HUES64 (cell line): ENCODE measurements around the gene RAMACL.

Experiments used
- H3K27ac ChIP-seq: 2 replicates; pipeline ENCODE4 v1.7.0; 2013; ENCODE audit warnings: low read depth, low read length, inconsistent platforms
- H3K27me3 ChIP-seq: 2 replicates; pipeline ENCODE4 v1.6.1; 2013; ENCODE audit warnings: mild to moderate bottlenecking, low read length; ENCODE audit not compliant: insufficient read depth
- H3K36me3 ChIP-seq: 2 replicates; pipeline ENCODE4 v1.6.1; 2013; ENCODE audit warnings: mild to moderate bottlenecking, low read length; ENCODE audit not compliant: insufficient read depth
- H3K4me1 ChIP-seq: 2 replicates; pipeline ENCODE4 v1.6.1; 2013; ENCODE audit warnings: mild to moderate bottlenecking, low read length, moderate library complexity; ENCODE audit not compliant: insufficient read depth
- H3K4me3 ChIP-seq: 2 replicates; pipeline ENCODE4 v1.5.1; 2013; ENCODE audit warnings: mild to moderate bottlenecking, low read length, moderate library complexity
- H3K9ac ChIP-seq: 2 replicates; pipeline ENCODE4 v1.6.1; 2013; ENCODE audit warnings: mild to moderate bottlenecking, low read depth, low read length
- H3K9me3 ChIP-seq: 2 replicates; pipeline ENCODE4 v1.6.1; 2013; ENCODE audit warnings: low read depth, low read length; ENCODE audit not compliant: insufficient read depth
- WGBS: fragments of 150-250, 120-280 bp; methylation state at CpG from one replicate; pipeline ENCODE4 v1.1.7; 2013; ENCODE audit warnings: missing lambda C conversion rate; 5-methylcytosine and 5-hydroxymethylcytosine counted together

RAMACL gene

GRCh38 chr6:166626177-166627032 lies 39.9 kb upstream of the RAMACL start:
- 4% methylated on average over 66 of the region's 66 CpGs for WGBS
- peaks cover 52% of the 10 kb centered on the region for H3K27me3 ChIP-seq
- H3K9me3 ChIP-seq, result no peaks in the 10 kb centered on the region
- no peak overlapping the region; the same call in 1 of the 2 replicates for H3K27ac ChIP-seq
- peak overlapping the region; percentile 69 for H3K4me3 ChIP-seq
- H3K4me1 ChIP-seq, result peaks cover 33% of the 10 kb centered on the region
- H3K36me3 ChIP-seq, result no peaks in the 10 kb centered on the region
- peak overlapping the region; percentile 73 for H3K9ac ChIP-seq

DNA sequence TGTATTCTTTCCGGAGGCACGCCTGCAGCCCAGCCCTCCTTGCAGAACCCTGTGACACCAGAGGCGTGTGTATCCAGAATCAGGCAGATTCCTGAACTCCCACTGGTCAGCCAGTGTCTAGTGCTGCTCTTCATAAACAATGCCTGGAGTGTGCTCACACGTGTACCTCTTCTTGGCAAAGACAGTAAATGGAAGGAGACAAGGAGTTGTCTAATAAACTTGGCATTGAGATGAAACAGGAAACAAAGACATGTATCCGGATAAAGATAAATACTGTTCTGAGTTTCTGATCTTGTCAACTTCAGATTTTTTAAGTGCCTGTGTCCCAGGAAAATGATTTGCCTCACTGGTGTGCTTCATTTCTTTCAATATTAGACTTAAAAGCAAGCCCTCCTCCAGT lies 38.9 kb upstream of the RAMACL start:
- WGBS, result 81% methylated on average over 5 of the region's 5 CpGs
- no peak overlapping the region for H3K9ac ChIP-seq

GRCh38 chr6:166624275-166624674 lies 37.8 kb upstream of the RAMACL start:
- H3K9me3 ChIP-seq, result no peaks in the 10 kb centered on the region
- WGBS, result 94% methylated on average over 4 of the region's 4 CpGs
- H3K4me1 ChIP-seq, result peaks cover 46% of the 10 kb centered on the region
- H3K9ac ChIP-seq, result no peak overlapping the region
- no peak overlapping the region for H3K27ac ChIP-seq
- H3K36me3 ChIP-seq, result no peaks in the 10 kb centered on the region
- H3K27me3 ChIP-seq, result peaks cover 34% of the 10 kb centered on the region
- no peak overlapping the region for H3K4me3 ChIP-seq

More for the DNA sequence above, 38.9 kb upstream of the RAMACL start:
- Histone ChIP-seq H3K9me3 (no peaks in the 10 kb centered on the region), H3K27ac (no peak overlapping the region), H3K4me1 (peaks cover 43% of the 10 kb centered on the region), H3K36me3 (no peaks in the 10 kb centered on the region), H3K27me3 (peaks cover 45% of the 10 kb centered on the region), H3K4me3 (no peak overlapping the region)

DNA sequence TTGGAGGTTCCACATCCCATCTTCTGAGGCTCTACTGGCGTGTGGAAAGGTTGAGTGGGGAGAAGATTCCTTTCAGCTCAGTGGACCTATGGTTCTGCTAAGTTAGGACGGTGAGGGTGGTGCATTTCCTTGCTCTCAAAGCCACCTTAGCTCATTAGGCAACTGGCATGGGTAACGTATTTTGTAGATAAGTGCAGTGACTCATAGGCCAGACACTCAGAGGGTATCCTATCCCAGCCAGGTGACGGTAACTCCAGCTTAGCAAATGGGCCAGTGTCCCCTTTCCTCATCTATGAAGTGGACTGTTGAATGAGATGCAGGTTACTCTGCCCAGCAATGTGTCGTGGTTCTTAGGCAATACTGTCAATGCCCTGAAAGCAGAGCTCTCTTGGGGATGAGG lies 36.8 kb upstream of the RAMACL start:
- Histone ChIP-seq H3K27ac (no peak overlapping the region), H3K4me1 (peaks cover 41% of the 10 kb centered on the region), H3K27me3 (peaks cover 25% of the 10 kb centered on the region), H3K9me3 (no peaks in the 10 kb centered on the region), H3K4me3 (no peak overlapping the region), H3K9ac (no peak overlapping the region), H3K36me3 (peaks cover 4% of the 10 kb centered on the region; the same call in 1 of the 2 replicates)
- 94% methylated on average over 5 of the region's 5 CpGs for WGBS

GRCh38 chr6:166621114-166621540 lies 34.6 kb upstream of the RAMACL start:
- Histone ChIP-seq H3K9me3 (no peaks in the 10 kb centered on the region), H3K36me3 (peaks cover 4% of the 10 kb centered on the region; the same call in 1 of the 2 replicates), H3K27me3 (peaks cover 15% of the 10 kb centered on the region), H3K4me1 (peaks cover 36% of the 10 kb centered on the region), H3K4me3 (peak overlapping the region; percentile 5; the same call in 1 of the 2 replicates), H3K9ac (no peak overlapping the region), H3K27ac (no peak overlapping the region)
- 41% methylated on average over 5 of the region's 6 CpGs for WGBS

DNA sequence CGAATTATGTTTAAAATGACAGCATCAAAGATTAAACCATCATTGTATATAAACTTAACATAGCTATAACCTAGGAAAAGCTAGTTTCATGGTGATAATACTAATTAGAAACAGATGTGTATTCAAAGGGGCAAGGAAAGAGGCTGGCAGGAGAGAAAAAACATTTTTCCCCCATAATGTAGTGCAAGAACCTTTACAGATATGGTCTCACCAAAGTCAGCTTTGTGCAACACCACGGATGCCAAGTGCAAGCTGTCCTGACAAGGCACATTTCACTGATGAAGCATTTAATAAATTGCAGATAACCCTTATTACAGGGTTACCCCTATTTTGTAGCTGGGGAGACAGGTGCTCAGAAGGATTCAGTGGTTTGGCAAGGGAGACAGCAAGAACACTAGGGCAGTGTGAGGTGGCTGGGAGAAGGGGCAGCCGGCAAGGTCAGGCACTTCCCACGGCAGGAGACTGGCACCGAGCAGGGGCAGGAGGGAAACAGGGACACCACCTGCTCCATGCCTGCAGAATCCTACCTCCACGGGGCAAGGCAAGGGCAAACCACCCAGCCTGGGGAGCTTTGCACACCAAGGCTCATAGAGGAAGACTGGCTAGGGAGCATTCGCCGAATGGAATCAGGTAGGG lies 34.1 kb upstream of the RAMACL start:
- no peak overlapping the region for H3K9ac ChIP-seq
- peaks cover 31% of the 10 kb centered on the region for H3K4me1 ChIP-seq
- no peaks in the 10 kb centered on the region for H3K9me3 ChIP-seq
- 66% methylated on average over 8 of the region's 8 CpGs for WGBS
- H3K27ac ChIP-seq, result no peak overlapping the region
- peak overlapping the region; percentile 5; the same call in 1 of the 2 replicates for H3K4me3 ChIP-seq
- peaks cover 4% of the 10 kb centered on the region; the same call in 1 of the 2 replicates for H3K36me3 ChIP-seq
- peaks cover 9% of the 10 kb centered on the region for H3K27me3 ChIP-seq

DNA sequence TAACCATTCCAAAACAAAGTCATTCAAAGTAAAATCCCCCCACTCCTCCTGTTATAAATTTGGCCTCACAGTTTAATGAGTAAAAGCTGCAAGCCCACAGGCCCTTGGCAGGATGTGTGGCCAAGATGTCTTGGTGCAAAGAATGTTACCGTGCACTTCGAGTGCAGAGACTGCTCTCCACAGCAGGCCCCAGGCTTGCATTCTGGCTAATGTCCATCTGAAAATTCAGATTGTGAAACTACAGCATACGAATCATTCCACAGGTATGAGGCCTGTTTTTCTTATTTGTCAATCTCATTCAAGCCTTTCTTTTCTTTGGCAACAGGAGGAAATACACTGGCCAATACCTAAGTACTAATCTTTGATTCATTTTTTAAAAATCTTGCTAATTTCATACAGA lies 33.4 kb upstream of the RAMACL start:
- Histone ChIP-seq H3K36me3 (peaks cover 4% of the 10 kb centered on the region; the same call in 1 of the 2 replicates), H3K4me1 (peaks cover 38% of the 10 kb centered on the region), H3K4me3 (no peak overlapping the region), H3K9me3 (no peaks in the 10 kb centered on the region), H3K27ac (no peak overlapping the region), H3K9ac (no peak overlapping the region), H3K27me3 (0 out of 2 replicates have a peak, but pooled peaks cover 5% of the 10 kb centered on the region)
- WGBS, result 92% methylated on average over 3 of the region's 3 CpGs

DNA sequence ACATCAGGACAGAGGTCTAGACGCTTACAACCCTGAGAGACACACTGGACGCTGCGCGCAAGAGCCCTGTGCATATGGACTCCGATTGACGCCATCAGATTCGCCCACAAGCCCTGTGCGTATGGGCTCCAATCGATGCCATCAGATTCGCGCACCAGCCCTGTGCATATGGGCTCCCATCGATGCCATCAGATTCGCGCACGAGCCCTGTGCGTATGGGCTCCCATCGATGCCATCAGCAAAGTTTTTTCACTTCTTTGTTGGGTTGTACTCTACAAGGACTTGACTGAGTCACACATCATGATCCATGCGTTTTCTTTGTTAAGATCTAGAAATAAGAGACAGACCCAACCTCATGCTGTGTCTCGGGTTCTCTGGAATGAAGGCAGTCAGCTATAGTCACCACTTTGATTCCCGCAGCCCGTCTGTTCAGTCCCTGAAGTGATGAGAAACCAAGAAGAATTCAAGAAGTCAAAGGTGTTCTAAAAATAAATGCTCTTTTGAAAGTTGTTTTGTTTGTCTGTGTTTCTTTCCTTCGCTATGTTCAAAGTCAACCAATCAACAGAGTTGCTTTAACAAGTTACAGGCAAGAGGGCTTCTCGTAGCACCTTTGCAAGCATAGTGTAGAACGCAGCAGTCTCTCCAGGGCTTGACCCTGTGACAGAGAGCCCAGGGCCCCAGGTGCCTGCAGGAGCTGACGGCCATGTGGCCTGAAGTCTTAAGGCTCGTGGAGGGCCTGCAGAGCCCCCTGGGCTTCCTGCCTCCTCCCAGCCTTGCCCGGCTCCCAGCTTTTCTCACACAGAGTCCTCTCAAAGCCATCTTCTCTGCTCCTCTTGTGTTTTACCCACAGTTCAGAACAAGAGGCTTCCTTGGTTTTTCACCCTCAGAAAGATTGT lies 32.6 kb upstream of the RAMACL start:
- no peak overlapping the region for H3K9ac ChIP-seq
- H3K9me3 ChIP-seq, result no peaks in the 10 kb centered on the region
- no peak overlapping the region for H3K4me3 ChIP-seq
- peaks cover 39% of the 10 kb centered on the region for H3K4me1 ChIP-seq
- no peaks in the 10 kb centered on the region for H3K27me3 ChIP-seq
- 94% methylated on average over 27 of the region's 27 CpGs for WGBS
- H3K27ac ChIP-seq, result no peak overlapping the region
- peaks cover 4% of the 10 kb centered on the region; the same call in 1 of the 2 replicates for H3K36me3 ChIP-seq

- 95% methylated on average over 4 of the region's 4 CpGs for WGBS
Observed at GRCh38 chr6:166618251-166618650, 31.8 kb upstream of the RAMACL start.

DNA sequence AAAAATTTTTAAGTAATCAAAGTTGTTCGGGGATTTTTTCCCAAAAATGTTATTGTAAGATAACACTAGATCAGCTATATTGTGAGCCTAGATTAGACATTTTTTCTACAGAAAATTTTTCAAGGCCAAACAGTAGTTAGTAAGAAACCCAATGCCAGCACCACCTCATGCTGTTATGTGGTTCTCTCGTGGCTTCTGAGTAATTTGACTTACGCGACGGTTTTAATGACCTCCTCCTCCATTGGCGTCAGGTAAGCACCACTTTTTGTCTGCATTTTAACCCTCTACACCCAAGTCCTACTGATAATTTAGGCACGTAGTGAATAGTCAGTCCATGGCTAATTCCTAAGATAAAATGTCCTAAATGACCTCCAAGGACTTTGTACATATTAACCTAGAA lies 30.9 kb upstream of the RAMACL start:
- peaks cover 39% of the 10 kb centered on the region for H3K4me1 ChIP-seq
- H3K27ac ChIP-seq, result no peak overlapping the region
- 93% methylated on average over 6 of the region's 7 CpGs for WGBS
- H3K9me3 ChIP-seq, result no peaks in the 10 kb centered on the region
- peaks cover 4% of the 10 kb centered on the region; the same call in 1 of the 2 replicates for H3K36me3 ChIP-seq
- no peaks in the 10 kb centered on the region for H3K27me3 ChIP-seq
- H3K4me3 ChIP-seq, result no peak overlapping the region
- no peak overlapping the region for H3K9ac ChIP-seq

More at GRCh38 chr6:166618251-166618650, 31.8 kb upstream of the RAMACL start:
- H3K27ac ChIP-seq, result no peak overlapping the region
- no peaks in the 10 kb centered on the region for H3K9me3 ChIP-seq
- H3K9ac ChIP-seq, result no peak overlapping the region
- peaks cover 39% of the 10 kb centered on the region for H3K4me1 ChIP-seq
- peaks cover 4% of the 10 kb centered on the region; the same call in 1 of the 2 replicates for H3K36me3 ChIP-seq
- no peak overlapping the region for H3K4me3 ChIP-seq
- H3K27me3 ChIP-seq, result no peaks in the 10 kb centered on the region
